NB4 (cell line): Measurements from ENCODE around the gene TIMP4.

Experiments used
- CTCF ChIP-seq: IDR thresholded peaks from one replicate; pipeline ENCODE4 v1.5.1; 2012; ENCODE audit warnings: low read depth, low read length
- MAX ChIP-seq: IDR thresholded peaks from 2 replicates; pipeline ENCODE4 v1.6.1; 2011; ENCODE audit warnings: low read depth, low read length
- POLR2A ChIP-seq: IDR thresholded peaks from 2 replicates; pipeline ENCODE4 v1.6.1; 2011; ENCODE audit warnings: mild to moderate bottlenecking; ENCODE audit not compliant: insufficient read length; ENCODE audit errors: extremely low read depth

GRCh38 chr3:12136371-12136770 is 22.3 kb downstream of the TIMP4 start:
- TF ChIP-seq CTCF (no peak), POLR2A (no peak), MAX (no peak)
